Ectodermal cell (in vitro differentiated cells): ENCODE data around the gene CARNS1.

Experiments used
- H3K27ac ChIP-seq: 2 replicates; pipeline ENCODE4 v1.7.0; 2013; ENCODE audit warnings: mild to moderate bottlenecking, low read depth, low read length; ENCODE audit not compliant: insufficient read depth, poor library complexity, severe bottlenecking
- H3K27me3 ChIP-seq: 2 replicates; pipeline ENCODE4 v1.7.0; 2013; ENCODE audit warnings: mild to moderate bottlenecking, low read length; ENCODE audit not compliant: insufficient read depth, control insufficient read depth, poor library complexity, severe bottlenecking
- H3K36me3 ChIP-seq: one replicate; pipeline ENCODE4 v1.7.0; 2013; ENCODE audit warnings: low read length; ENCODE audit not compliant: control insufficient read depth, insufficient read depth
- H3K4me1 ChIP-seq: one replicate; pipeline ENCODE4 v1.7.0; 2013; ENCODE audit warnings: low read length; ENCODE audit not compliant: control insufficient read depth, insufficient read depth
- H3K4me3 ChIP-seq: 2 replicates; pipeline ENCODE4 v1.7.0; 2013; ENCODE audit warnings: low read depth, low read length, control low read depth; ENCODE audit not compliant: insufficient read depth
- H3K9me3 ChIP-seq: 2 replicates; pipeline ENCODE4 v1.7.0; 2013; ENCODE audit warnings: mild to moderate bottlenecking, low read length, moderate library complexity; ENCODE audit not compliant: control insufficient read depth
- WGBS, 2 experiments: methylation state at CpG; one replicate each; pipeline ENCODE4 v1.1.7; 2013; ENCODE audit warnings: missing lambda C conversion rate in 2 of 2; 5-methylcytosine and 5-hydroxymethylcytosine counted together

The CARNS1 gene

DNA sequence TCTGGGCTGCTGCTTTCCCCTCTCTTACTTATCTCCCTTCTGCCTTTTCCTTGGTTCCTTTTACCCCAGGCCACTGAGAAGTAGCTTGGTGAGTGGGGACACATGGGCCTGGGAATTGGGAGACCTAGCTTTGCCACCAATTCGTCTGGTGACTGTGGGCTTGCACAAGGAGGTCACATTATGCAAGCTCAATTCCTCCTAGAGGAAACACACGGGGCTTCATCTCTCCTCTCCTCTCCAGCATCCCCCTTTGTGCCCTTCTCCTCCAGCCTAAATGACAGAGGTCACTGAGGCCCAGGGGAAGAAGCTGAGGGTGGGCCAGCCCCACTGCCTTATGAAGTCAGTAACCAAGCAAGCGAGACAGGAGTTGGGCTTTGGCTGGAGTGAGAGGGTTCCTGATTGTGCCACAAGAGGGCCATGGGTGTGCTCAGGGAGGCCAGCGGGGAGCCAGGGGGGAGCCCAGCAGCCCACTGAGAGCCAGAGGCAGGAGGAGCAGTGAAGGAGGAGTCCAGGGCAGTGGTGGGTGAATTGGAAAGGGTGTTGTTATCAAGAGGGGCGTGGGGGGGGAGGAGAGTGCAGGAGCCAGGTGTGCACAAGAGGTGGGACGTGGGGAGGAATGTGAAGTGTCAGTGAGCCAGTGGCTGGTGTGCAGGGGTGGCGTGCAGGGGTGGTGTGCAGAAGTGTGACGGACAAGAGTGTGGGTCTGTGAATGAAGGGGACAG, 44.1 kb upstream of the CARNS1 start:
- Histone ChIP-seq H3K27me3 (peaks cover 67% of the 10 kb centered on the region), H3K36me3 (no peaks in the 10 kb centered on the region), H3K4me3 (no peak overlapping the region), H3K27ac (no peak overlapping the region), H3K9me3 (no peaks in the 10 kb centered on the region), H3K4me1 (peaks cover 45% of the 10 kb centered on the region)
- 46 to 47% methylated on average over 8 of the region's 8 CpGs for WGBS, 2 experiments

DNA sequence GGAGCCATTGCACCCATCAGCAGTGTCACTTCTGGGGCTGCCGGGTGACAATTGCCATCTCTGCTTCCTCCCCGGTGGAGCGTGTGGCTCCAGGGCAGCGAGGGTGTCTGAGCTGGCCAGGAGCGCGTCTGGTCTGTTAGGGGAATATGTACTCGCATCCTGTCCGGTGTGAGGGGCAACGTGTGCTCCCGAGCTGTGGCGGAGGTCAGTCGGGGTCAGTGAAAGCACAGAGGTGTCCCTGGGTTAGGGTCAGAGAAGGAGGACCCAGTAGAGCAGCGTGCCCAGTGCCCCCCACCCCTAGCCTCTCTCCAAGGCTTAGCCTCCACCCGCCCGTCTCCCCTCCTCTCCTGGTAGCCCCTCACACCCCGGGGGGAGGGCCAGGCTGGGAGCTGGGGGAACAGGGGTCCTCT, 43.6 kb upstream of the CARNS1 start:
- H3K4me3 ChIP-seq = peak overlapping the region; percentile 12
- 8 to 12% methylated on average over 16 of the region's 16 CpGs for WGBS, 2 experiments
- no peaks in the 10 kb centered on the region for H3K36me3 ChIP-seq
- no peaks in the 10 kb centered on the region for H3K9me3 ChIP-seq
- H3K27ac ChIP-seq = no peak overlapping the region
- peaks cover 72% of the 10 kb centered on the region for H3K27me3 ChIP-seq
- peaks cover 49% of the 10 kb centered on the region for H3K4me1 ChIP-seq

DNA sequence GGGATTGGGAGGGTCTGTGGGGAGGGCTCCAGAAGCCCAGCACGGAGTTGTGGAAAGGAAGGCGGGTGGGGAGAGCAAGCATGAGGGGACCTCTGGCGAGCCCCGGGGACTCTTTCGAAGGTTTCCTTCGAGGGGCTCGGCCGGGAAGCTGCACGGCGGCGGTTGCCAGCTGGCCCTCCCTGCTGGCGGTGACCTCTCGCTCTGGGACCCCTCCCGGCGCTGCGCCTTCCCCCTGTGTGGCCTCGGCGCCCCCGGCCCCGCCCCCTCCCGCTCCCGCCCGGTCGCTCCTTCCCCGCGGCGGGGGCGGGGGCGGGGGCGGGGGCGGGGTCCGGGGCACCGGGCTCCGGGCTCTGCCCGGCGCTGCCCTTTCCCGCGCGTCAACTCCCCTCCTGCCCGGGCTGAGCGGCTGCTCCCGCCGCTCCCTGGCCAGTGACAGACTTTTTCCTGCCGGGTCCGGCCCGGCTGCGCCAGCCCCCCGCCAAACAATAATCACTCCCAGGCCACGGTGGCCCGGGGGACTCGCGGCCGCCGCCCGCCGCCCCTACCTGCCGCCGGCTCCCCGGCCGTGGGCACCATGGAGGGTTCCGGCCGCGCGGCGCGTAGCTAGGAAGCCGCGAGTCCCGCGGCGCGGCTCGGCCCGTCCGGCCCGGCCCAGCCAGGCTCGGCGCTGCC, 43.0 kb upstream of the CARNS1 start:
- 0% methylated on average over 78 of the region's 78 CpGs for WGBS, 2 experiments
- Histone ChIP-seq H3K9me3 (no peaks in the 10 kb centered on the region), H3K27me3 (peaks cover 78% of the 10 kb centered on the region), H3K4me3 (peak overlapping the region; percentile 47), H3K36me3 (no peaks in the 10 kb centered on the region), H3K27ac (no peak overlapping the region), H3K4me1 (peaks cover 50% of the 10 kb centered on the region)

DNA sequence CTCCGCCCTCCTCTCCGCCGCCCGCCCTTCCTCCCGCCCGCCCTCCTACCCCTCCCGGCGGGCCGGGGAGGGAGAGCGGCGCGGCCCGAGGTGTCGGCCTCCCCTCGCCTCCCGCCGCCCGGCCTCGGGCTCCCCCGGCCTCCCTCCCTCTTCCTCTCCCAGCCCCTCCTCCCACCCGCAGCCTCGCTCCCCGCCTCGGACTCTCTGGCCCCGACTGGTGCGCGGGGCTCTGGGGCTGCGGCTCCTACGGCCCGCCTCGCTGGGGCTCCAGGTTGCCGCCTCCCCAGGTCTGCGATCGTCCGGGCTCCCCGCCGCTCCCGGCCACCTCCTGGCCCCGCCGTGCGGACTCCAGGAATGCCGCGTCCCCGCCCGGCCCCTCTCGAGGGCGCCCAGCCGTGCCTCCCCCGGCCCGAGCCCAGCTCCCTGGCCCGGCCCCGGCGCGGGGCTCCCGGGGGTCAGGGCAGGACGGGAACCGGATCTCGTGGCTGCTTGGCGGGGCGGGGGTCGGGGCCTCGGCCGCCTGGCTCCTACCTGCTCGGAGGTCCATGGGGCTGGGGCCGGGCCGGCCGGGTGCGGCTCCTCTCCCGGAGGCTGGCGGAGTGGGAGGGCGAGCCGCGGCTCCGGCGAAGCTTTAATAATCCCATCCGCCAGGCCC, 42.4 kb upstream of the CARNS1 start, which contains the start of gene CLCF1:
Gene CLCF1 (minus strand): TSS at position 606 of the 655 bp plus-strand sequence. CDS start 59 bp downstream, at position 547.
- Histone ChIP-seq H3K36me3 (no peaks in the 10 kb centered on the region), H3K27me3 (peaks cover 83% of the 10 kb centered on the region), H3K9me3 (no peaks in the 10 kb centered on the region), H3K27ac (no peak within 1 kb of the TSS), H3K4me3 (peak within 1 kb of the TSS; percentile 47), H3K4me1 (peaks cover 50% of the 10 kb centered on the region)
- WGBS, 2 experiments = 0% methylated on average over 75 to 76 of the region's 76 CpGs

DNA sequence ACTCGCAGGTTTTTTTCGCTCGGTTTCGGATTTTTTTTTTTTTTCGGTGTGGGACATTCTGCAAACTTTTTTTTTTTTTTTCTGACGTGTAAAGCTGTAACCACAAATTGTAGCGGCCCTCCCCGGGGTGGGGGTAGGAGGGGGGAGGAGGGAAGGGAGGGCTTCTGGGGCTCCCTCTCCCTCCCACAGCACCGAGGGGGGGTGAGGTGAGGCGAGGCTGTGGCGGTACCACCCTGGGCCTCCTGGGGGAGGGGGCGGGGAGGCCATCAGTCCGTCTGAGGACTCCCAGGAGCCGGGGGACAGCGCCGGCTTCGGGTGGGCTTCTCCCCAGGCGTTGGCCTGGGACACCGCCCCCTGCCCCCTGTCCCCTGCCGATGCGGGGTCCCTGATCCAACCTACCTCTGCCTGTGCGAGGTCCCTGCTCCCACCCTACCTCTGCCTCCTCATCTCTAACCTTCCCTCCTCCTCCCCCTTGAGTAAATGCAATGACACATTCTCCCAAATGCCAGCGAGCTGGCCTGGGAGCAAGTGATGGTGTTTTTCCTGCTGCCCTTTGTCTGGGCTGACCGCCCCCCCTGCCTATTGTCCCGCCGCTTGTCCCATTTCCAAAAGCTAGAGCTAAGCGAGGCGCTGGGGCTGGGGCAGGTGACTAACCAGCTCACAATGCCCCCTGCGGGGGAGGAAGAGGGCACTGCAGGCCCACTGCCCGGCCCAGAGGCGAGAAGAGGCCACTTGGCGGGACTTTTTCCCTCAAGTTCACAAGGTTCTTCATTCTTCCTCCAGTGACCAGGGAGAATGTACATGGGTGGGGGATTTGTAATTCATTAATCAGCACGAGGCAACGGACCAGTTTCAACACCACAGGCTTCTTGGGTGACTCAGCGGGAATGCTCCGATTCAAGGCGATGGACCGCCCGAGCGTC, 41.6 kb upstream of the CARNS1 start:
- no peak overlapping the region for H3K27ac ChIP-seq
- no peaks in the 10 kb centered on the region for H3K9me3 ChIP-seq
- WGBS, 2 experiments = 1% methylated on average over 36 to 39 of the region's 40 CpGs
- peak overlapping the region; percentile 47 for H3K4me3 ChIP-seq
- H3K4me1 ChIP-seq = peaks cover 50% of the 10 kb centered on the region
- no peaks in the 10 kb centered on the region for H3K36me3 ChIP-seq
- peaks cover 82% of the 10 kb centered on the region for H3K27me3 ChIP-seq

DNA sequence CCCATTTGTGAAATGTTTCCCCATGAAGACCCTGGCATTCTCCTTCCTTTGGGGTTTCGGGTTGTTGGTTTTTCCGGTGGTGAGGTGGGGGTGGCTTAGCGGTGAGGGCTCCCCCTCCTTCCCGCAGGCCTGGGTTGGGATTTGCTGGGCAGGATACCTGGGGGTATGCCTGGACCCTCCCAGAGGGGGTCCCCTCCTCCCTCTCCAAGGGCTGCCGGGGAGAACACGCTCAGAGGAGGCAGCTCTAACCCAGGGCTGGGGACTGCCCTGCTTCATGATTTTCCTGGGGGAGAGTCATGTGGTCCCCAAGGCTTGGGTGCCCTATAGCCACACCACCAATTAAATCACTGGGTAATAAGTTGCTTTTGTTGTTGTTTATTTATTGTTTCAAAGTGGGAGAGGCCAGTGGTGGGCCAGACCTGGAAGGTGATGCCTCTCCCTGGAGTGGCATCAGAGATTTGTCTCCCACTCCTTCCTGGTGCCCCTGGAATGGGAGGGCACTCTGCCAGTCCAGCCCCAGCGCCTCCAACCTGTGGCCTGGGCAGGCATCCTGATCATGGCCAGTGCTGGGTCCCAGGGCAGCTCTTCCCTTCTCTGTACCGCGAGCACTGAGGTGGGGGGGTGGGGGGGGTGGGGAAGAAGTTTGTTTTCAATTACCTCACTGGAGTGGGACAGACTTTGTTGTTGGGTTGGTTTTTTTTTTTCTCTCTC, 40.8 kb upstream of the CARNS1 start:
- Histone ChIP-seq H3K4me1 (peaks cover 57% of the 10 kb centered on the region), H3K4me3 (peak overlapping the region; percentile 47), H3K9me3 (no peaks in the 10 kb centered on the region), H3K27ac (no peak overlapping the region), H3K36me3 (no peaks in the 10 kb centered on the region), H3K27me3 (peaks cover 73% of the 10 kb centered on the region)
- WGBS, 2 experiments = 10 to 11% methylated on average over 7 of the region's 9 CpGs

DNA sequence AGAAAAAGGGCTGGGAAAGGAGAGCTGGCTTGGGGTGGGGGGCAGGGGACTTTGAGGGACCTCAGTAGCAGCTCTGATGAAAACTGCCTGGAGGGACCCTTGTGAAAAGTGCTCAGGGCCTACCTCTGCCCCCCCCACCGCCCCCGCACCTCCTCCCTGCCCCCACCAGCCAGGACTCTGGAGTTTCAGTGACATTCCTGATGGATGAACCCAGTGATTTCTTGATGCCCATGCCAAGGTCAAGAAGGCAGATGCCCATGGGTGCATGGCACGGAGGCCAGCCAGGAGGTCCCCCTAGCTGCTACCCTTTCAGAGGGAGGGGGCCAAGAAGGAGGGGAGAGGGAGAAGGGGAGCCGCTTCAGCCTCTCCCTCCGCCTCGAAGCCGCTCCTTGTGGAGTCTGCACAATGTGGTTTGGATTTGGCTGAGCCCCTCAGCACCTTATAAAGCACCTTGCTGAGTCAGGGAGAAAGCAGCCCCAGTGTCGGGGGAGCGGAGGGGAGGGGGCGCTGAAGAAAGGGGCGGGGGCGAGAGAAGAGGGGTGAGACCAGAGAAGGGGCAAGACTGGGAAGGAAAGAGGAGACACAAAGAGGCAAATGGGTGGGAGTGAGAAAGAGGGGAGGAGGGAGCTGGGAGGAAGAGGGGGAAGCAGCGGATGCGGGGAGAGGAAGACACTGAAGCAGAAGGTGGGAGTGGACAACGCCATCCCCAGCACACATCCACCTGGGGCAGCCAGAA, 40.0 kb upstream of the CARNS1 start:
- WGBS, 2 experiments = 3 to 5% methylated on average over 15 of the region's 15 CpGs
- peaks cover 54% of the 10 kb centered on the region for H3K4me1 ChIP-seq
- peaks cover 68% of the 10 kb centered on the region for H3K27me3 ChIP-seq
- no peak overlapping the region for H3K4me3 ChIP-seq
- no peaks in the 10 kb centered on the region for H3K36me3 ChIP-seq
- H3K27ac ChIP-seq = no peak overlapping the region
- H3K9me3 ChIP-seq = no peaks in the 10 kb centered on the region

DNA sequence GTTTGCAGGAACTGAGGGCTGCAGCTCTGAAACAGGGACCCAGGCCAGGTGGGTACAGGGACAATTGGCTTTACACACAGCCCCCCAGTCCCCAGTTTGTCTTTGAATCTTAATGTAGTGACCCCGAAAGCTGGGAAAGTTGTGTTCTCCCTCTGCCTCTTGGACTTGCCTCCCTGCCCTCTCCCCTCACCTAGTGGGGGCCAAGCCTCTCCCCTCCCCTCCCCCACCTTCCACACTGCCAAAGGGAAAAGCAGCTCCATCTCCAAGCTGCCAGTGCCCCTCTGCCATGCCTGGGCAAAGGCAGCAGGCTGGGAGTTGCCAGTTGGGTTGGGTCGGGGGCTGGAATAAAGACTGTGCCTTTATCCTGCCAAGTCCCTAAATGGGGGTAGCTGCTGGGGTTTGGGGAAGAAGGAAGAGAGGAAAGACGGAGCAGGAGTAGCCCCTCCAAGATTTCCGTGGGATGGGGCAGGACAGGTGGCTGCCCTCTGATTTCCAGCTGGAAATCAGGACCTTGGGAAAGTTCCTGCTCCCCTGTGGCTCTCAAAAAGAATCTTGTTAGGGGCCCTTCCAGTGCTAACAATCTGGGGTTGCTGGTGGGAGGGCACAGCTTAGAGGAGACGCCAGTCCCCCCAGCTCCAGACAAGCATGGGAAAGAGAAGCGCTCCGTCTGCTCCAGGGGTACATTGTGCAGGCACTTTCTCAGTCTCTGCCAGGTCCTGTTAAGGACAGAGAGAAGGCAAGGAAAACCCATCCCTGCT, 39.2 kb upstream of the CARNS1 start:
- H3K27me3 ChIP-seq = peaks cover 63% of the 10 kb centered on the region
- no peak overlapping the region for H3K27ac ChIP-seq
- H3K4me3 ChIP-seq = no peak overlapping the region
- 31 to 41% methylated on average over 7 of the region's 7 CpGs for WGBS, 2 experiments
- no peaks in the 10 kb centered on the region for H3K9me3 ChIP-seq
- peaks cover 46% of the 10 kb centered on the region for H3K4me1 ChIP-seq
- no peaks in the 10 kb centered on the region for H3K36me3 ChIP-seq
